NOMO-1 treated with DMSO at 0.1 percent for 48 hours (cell line): ENCODE results near the gene DUSP15.
"Not testable (repeated sequence)": the region's sequence is repeated elsewhere in the genome, so short reads cannot be mapped to it uniquely, and the experiment has no call there.

Experiments used
- DNase-seq: peaks from one replicate; lab custom pipeline; 2025; ENCODE audit not compliant: unreplicated experiment; lab: John Stamatoyannopoulos, UW

Gene DUSP15

DNA sequence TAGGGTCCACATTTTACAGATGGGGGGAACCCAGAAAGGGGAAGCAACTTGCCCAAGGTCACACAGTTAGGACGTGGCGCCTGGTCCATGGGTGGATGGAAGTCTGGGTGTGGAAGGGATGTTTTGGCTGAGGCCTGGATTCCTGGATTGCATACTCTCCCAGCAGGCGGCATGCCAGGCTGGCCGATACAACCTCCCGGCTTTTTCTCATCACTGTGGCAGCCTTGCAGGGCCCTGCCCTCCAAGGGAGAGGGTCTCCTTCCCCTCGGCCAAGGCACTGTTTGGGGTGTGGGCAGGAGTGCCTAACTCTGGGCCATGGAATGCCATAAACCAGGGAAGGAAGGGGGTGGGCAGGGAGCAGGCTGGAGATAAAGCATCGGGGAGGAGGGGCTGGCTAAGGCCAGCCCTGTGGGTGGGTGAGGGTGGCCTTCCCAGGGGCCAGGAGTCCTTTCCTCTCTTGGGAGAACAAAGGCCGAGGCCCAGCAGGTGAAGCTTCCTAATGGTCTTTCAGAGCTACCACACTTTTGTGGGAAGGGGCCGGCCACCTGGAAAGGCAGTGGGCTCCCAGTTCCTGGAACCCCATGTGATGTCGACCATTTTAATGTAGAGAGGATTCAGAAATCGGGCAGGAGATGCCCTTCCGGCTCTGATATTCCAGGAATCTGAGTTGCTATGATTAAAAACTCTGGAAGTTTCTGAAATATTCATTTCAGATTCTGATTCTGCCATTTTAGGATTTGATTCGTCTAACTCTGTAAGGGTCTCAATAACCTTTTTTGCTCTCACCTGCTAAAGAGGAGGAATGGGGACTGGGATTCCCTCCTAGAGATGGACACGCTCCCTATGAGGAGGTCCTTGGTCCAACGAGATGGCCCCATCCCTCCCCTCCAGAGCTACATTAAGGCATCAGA is 29.2 kb downstream of the DUSP15 start:
- DNase-seq, result no peak

- no peak for DNase-seq
Measured at GRCh38 chr20:31839782-31840487, 30.4 kb downstream of the DUSP15 start.

GRCh38 chr20:31838646-31839292 is 31.6 kb downstream of the DUSP15 start:
- peak; percentile 10 for DNase-seq

- no peak for DNase-seq
Measured at GRCh38 chr20:31837896-31838397, 32.4 kb downstream of the DUSP15 start.

DNA sequence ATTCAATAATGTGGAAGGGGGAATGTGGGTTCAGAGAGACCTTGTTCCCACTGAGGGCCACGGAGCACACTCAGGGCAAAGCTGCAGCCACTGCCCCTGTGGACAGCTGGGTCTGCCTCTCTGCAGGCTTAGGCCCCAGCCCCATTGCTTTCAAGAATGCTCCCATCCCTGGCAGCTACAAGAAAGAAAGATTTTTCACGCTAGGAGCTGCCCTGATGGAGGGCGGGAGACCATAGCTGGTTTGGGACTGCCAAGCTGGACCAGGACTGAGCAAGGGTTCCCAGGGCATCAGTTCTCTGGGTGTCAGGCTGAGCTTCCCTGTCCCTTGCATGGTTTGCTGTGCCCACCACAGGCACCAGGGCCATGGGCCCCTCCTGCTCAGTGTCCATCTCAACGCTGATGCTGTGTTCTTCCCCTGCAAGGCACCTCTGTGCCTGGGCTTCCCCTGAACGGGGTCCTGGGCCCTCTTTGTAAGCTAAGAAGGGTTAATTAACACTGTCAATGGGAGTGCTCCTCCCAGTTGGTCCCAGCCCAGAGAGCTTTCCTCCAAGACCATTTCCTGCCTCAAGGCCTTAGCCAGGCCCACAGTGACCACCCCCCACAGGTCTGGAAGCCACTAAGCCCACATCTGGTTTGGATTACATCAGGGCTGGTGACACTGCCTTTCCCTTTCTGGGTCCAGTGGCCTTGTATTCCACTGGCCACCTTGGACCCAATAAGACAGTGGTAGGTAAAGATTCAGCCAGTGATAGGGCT is 33.3 kb downstream of the DUSP15 start:
- no peak for DNase-seq

- DNase-seq, result peak; percentile 77
Measured at GRCh38 chr20:31835977-31836852, 34.1 kb downstream of the DUSP15 start.

DNA sequence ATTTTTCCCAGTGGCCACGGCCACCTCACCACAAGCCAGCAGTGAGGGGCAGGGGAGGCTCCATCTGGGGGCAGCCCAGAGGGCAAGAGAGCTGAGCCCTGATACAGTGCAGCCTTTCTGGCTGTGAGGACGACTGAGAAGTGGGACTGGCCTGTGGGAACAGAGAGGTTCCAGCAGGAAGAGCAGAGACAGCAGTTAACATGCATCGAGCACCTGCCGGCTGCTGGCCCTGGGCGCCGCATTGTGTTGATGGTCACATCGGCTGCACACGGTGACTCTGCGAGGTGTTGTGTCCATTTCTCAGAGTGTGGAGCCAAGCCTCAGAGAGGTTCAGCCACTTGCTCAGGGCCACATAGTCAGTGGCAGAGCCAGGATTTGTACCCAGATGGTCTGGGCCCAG is 34.8 kb downstream of the DUSP15 start:
- DNase-seq, result no peak

DNA sequence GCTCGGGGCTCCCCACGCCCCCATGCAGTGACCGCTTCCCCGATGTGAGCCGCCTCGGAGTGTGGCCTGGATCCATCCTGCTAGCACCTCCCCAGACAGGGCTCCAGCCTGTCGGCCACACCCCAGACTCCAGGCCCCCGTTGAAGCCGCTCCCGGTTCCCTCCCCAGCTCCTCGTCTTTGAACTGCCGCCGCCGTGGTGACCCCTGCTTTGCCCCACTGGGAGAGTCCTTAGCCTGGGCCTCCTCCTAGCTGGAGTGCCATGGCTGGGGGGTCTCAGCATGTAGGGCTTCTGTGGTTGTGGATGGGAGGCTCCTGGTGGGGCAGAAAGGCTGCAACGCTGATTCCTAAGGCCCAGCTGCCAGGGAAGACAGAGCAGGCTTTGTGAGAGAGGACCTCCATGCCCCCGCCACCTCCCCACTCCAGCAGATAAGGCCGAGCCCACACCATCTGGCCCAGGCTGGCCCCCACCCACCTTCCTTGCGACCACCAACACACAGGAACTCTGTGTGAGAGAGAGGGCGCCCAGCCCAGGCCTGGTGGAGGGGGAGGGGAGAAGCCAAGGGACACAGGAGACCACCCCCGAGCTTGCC is 36.3 kb downstream of the DUSP15 start:
- DNase-seq, result no peak

DNA sequence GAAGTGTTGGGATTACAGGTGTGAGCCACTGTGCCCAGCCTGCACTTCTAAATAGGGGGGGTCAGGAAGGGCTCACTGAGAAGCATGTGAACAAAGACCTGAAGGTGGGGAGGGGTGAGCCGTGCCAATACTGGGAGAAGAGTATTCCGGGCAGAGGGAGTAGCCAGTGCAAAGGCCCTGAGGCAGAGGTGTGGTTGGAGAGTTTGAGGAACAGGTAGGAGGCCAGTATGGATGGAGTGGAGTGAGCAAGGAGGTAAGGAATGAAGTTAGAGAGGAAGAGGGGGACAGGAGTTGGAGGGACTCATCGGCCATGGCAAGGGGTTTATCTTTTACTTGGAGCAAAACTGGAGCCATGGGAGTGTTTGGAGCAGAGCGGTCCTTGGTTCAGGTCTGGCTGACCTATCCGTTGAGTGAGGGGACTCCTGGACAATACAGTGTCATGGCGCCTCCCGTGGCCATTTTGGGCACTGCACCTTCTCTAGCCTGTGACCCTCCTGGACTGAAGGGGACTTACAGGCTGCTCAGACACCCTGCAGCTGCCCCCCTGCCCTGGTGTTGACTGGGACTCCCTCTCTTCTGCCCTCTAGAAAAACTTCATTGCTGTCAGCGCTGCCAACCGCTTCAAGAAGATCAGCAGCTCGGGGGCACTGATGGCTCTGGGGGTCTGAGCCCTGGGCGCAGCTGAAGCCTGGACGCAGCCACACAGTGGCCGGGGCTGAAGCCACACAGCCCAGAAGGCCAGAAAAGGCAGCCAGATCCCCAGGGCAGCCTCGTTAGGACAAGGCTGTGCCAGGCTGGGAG is 37.0 kb downstream of the DUSP15 start:
- peak; percentile 16 for DNase-seq

- DNase-seq, result no peak
Measured at GRCh38 chr20:31831771-31832306, 38.5 kb downstream of the DUSP15 start.

GRCh38 chr20:31831211-31831610 is 39.1 kb downstream of the DUSP15 start:
- no peak for DNase-seq

GRCh38 chr20:31830406-31830981 is 39.8 kb downstream of the DUSP15 start:
- no peak for DNase-seq

- DNase-seq, result no peak
Measured at GRCh38 chr20:31829731-31830130, 40.6 kb downstream of the DUSP15 start.

DNA sequence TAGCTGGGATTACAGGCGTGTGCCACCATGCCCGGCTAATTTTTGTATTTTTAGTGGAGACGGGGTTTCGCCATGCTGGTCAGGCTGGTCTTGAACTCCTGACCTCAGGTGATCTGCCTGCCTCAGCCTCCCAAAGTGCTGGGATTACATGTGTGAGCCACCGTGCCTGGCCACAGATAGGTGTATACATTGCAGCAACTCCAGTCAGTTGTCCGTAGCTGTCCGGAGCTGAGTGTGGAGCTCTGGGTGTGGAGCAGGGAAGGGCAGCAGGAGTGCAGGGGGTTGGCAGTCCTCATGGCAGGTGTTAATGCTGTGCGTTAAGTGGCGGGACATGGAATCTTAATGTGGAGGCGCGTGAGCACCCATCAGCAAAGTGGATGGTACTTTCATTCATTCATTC is 42.3 kb downstream of the DUSP15 start:
- not testable (repeated sequence) for DNase-seq

GRCh38 chr20:31827059-31827458 is 43.3 kb downstream of the DUSP15 start:
- DNase-seq, result no peak

- no peak for DNase-seq
Measured at GRCh38 chr20:31826074-31826473, 44.3 kb downstream of the DUSP15 start.

DNA sequence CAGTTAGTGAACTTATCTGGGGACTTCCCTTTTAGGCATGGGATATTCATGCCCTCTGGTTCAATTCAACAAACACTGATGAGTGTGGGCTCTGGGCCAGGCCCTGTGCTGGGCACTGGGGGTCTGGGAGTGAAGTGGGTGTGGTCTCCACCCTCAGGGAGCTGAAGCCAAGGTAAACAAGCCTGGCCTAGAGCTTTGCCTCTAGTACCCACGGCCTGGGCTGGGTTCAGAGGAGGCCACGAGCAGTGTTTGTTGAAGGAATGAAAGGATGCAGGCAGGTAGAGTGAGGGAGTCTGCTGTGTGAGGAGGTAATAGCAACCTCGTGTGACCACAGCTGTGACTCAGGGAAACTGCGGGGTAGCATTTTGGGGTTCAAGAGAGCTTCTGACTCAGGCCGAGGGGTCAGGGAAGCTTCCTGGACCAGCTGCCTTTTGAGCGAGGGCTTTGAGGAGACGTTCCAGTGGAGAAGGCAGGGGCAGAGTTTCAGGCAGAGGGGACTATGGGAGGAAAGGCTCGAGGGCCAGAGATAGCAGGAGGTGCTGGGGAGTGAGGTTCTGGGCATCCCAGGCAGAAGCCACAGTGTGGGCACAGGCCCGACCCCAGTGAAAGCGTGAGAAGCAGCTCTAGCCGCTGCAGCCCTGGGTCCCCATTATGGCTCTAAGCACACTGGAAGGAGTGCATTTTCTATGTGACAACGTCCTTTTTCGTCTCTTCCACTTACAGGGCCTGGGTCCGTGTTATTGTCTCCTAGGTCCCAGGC is 45.6 kb downstream of the DUSP15 start:
- no peak for DNase-seq
